ENCODE results near the gene RNF186. TPM values are rescaled to one million over a fixed set of nuclear protein-coding genes. Genes with fewer than 3 reads are reported as not detected.
"Not testable (repeated sequence)": the region's sequence is repeated elsewhere in the genome, so short reads cannot be mapped to it uniquely, and the experiment has no call there.

RNF186 gene
- total RNA-seq, 1 donor from 2014 or later = not detected

DNA sequence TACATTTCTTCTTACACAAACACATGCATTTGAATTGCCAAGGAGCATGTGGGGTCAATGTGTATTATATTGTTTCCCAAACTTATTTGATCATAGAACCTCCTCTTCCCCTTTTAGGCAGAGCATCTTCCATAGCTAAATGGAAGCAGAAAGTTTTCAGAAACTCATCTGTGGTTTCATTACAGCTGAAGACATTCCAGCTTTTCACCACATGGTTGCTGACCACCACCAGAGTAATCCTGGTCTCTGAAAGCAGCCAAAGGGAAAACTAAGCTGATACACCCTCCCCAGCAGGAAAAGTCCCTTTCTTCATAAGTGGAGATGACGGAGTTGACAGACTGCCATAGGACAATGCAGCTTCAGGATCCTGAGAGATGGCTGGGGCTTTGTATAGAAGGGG, 37.0 kb upstream of the RNF186 start:
- DNase-seq (ENCODE audit: low spot score) = no peak
- Mint-ChIP-seq H3K4me3 (ENCODE audit: unreplicated experiment) (no peak overlapping the region), H3K4me1 (ENCODE audit: unreplicated experiment) (no peaks in the 10 kb centered on the region), H3K27me3 (ENCODE audit: unreplicated experiment) (no peaks in the 10 kb centered on the region), H3K27ac (ENCODE audit: unreplicated experiment) (no peak overlapping the region), H3K9me3 (ENCODE audit: unreplicated experiment) (no peaks in the 10 kb centered on the region), H3K36me3 (ENCODE audit: low read depth, unreplicated experiment) (no peaks in the 10 kb centered on the region)
- TF ChIP-seq, protein P1, sequence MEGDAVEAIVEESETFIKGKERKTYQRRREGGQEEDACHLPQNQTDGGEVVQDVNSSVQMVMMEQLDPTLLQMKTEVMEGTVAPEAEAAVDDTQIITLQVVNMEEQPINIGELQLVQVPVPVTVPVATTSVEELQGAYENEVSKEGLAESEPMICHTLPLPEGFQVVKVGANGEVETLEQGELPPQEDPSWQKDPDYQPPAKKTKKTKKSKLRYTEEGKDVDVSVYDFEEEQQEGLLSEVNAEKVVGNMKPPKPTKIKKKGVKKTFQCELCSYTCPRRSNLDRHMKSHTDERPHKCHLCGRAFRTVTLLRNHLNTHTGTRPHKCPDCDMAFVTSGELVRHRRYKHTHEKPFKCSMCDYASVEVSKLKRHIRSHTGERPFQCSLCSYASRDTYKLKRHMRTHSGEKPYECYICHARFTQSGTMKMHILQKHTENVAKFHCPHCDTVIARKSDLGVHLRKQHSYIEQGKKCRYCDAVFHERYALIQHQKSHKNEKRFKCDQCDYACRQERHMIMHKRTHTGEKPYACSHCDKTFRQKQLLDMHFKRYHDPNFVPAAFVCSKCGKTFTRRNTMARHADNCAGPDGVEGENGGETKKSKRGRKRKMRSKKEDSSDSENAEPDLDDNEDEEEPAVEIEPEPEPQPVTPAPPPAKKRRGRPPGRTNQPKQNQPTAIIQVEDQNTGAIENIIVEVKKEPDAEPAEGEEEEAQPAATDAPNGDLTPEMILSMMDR (IDR thresholded peaks at IDR 0.05; ENCODE audit: unreplicated experiment) = no peak

DNA sequence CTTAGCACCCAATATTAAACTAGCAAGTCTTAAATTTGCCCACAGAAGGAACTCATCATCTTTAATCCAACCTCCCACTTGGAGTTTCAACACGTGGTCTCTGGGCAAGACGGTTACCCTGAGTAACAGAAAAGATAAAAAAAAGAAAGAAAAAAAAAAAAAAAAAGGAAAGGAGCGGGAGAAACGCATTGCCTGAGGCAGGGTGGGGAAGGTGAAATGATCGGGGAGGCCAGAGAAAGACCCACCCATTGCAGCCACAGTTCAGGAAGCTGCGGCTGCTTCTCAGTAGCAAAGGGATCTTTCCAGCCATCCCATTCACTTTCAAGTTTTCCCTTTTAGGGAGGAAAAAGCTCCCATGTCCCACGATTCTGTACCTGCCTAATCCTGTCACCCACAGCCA, 35.1 kb upstream of the RNF186 start:
- no peaks in the 10 kb centered on the region for H3K36me3 Mint-ChIP-seq (ENCODE audit: low read depth, unreplicated experiment)
- no peak overlapping the region for H3K4me3 Mint-ChIP-seq (ENCODE audit: unreplicated experiment)
- H3K9me3 Mint-ChIP-seq (ENCODE audit: unreplicated experiment) = no peaks in the 10 kb centered on the region
- peaks cover under 1% of the 10 kb centered on the region for H3K4me1 Mint-ChIP-seq (ENCODE audit: unreplicated experiment)
- TF ChIP-seq, protein P1 (IDR thresholded peaks at IDR 0.05; ENCODE audit: unreplicated experiment) = no peak
- no peak for DNase-seq (ENCODE audit: low spot score)
- H3K27me3 Mint-ChIP-seq (ENCODE audit: unreplicated experiment) = no peaks in the 10 kb centered on the region
- H3K27ac Mint-ChIP-seq (ENCODE audit: unreplicated experiment) = no peak overlapping the region

DNA sequence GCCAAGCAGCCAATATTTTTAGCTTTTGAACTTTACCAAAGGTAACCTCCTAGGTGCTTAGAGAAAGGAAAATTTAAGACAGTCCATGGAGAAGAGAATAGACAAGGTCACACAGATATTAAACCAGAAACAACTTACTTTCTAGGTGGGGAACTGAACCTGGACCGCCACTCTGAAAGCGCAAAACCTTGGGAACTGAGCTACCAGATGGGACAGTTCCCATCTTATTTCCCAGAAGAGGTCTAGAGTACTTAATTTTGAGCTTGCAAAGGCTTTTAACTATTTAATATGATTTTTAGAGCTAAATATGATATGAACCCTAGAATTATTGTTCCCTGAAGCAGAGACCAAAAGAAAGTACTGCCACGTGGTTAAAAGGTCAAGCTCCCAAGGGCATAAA, 34.2 kb upstream of the RNF186 start:
- not testable (repeated sequence) for H3K27me3 Mint-ChIP-seq (ENCODE audit: unreplicated experiment); H3K36me3 Mint-ChIP-seq (ENCODE audit: low read depth, unreplicated experiment); DNase-seq (ENCODE audit: low spot score); H3K27ac Mint-ChIP-seq (ENCODE audit: unreplicated experiment); H3K4me1 Mint-ChIP-seq (ENCODE audit: unreplicated experiment); H3K4me3 Mint-ChIP-seq (ENCODE audit: unreplicated experiment); H3K9me3 Mint-ChIP-seq (ENCODE audit: unreplicated experiment)

DNA sequence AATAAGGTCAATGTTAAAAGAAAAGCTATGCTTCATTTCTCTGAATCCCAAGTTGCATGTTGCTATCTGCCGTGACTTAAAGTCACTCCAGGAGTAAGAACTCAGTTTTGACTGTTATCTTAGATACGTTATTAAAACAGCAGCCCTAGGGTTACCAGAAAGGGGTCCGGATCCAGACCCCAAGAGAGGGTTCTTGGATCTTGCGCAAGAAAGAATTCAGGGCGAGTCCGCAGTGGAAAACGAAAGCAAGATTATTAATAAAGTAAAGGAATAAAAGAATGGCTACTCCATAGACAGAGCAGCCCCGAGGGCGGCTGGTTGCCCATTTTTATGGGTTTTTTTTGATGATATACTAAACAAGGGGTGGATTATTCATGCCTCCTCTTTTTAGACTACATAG, 32.3 kb upstream of the RNF186 start:
- H3K9me3 Mint-ChIP-seq (ENCODE audit: unreplicated experiment); H3K27ac Mint-ChIP-seq (ENCODE audit: unreplicated experiment); DNase-seq (ENCODE audit: low spot score); H3K36me3 Mint-ChIP-seq (ENCODE audit: low read depth, unreplicated experiment); H3K4me1 Mint-ChIP-seq (ENCODE audit: unreplicated experiment); H3K4me3 Mint-ChIP-seq (ENCODE audit: unreplicated experiment); H3K27me3 Mint-ChIP-seq (ENCODE audit: unreplicated experiment): not testable (repeated sequence)

DNA sequence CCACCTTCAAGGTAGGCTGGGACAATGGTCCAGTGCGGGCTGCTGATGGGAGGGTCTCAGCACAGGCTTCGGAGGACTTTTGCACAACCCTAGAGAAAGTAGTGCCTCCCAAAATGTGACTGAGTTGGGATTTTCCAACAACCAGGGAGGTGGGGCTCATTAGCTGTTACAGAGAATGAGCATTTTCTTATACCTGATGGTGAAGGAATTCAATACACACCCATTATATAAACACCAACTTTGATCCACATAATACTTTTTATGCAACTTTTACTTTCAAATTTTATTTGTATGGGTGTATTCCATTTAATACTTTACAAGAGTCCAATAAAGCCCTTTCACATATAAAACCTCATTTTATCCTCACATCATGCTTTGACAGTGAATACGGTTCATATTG, 31.3 kb upstream of the RNF186 start:
- no peaks in the 10 kb centered on the region for H3K36me3 Mint-ChIP-seq (ENCODE audit: low read depth, unreplicated experiment)
- no peaks in the 10 kb centered on the region for H3K27me3 Mint-ChIP-seq (ENCODE audit: unreplicated experiment)
- TF ChIP-seq, protein P1 (IDR thresholded peaks at IDR 0.05; ENCODE audit: unreplicated experiment) = no peak
- H3K4me1 Mint-ChIP-seq (ENCODE audit: unreplicated experiment) = peaks cover 7% of the 10 kb centered on the region
- H3K4me3 Mint-ChIP-seq (ENCODE audit: unreplicated experiment) = no peak overlapping the region
- DNase-seq (ENCODE audit: low spot score) = no peak
- H3K9me3 Mint-ChIP-seq (ENCODE audit: unreplicated experiment) = no peaks in the 10 kb centered on the region
- H3K27ac Mint-ChIP-seq (ENCODE audit: unreplicated experiment) = no peak overlapping the region

DNA sequence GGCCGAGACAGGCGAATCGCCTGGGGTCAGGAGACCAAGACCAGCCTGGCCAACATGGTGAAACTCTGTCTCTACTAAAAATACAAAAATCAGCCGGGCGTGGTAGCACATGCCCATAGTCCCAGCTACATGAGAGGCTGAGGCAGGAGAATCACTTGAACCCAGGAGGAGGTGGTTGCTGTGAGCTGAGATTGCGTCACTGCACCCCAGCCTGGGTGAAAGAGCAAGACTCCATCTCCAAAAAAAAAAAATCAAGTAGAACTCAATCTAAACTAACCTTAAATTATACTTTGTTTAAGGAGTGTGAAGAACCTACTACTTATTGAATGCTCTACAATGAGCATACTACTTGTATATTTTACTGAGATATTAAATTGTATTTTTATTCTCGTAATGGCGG, 30.5 kb upstream of the RNF186 start:
- no peak for DNase-seq (ENCODE audit: low spot score)
- no peaks in the 10 kb centered on the region for H3K9me3 Mint-ChIP-seq (ENCODE audit: unreplicated experiment)
- no peaks in the 10 kb centered on the region for H3K27me3 Mint-ChIP-seq (ENCODE audit: unreplicated experiment)
- H3K36me3 Mint-ChIP-seq (ENCODE audit: low read depth, unreplicated experiment) = no peaks in the 10 kb centered on the region
- no peak overlapping the region for H3K27ac Mint-ChIP-seq (ENCODE audit: unreplicated experiment)
- peaks cover 7% of the 10 kb centered on the region for H3K4me1 Mint-ChIP-seq (ENCODE audit: unreplicated experiment)
- TF ChIP-seq, protein P1 (IDR thresholded peaks at IDR 0.05; ENCODE audit: unreplicated experiment) = no peak
- no peak overlapping the region for H3K4me3 Mint-ChIP-seq (ENCODE audit: unreplicated experiment)

Measured in endothelial cell (in vitro differentiated cells).